Psoas muscle (tissue), 8 donors: Measurements from ENCODE around the gene CD247. TPM values are rescaled to one million over a fixed set of nuclear protein-coding genes. Genes with fewer than 3 reads are reported as not detected.

ENCODE experiments used
- ATAC-seq, 4 donors: fragments of 200-7000 bp; cut with Tn5 transposase; one replicate each; pipeline ENCODE4 v1.9.1; 2020; ENCODE audit warnings: moderate library complexity in 3 of 4, mild to moderate bottlenecking in 2 of 4
- DNase-seq, 2 donors: peaks; one replicate each; pipeline ENCODE4 v3.0.0-alpha.2; 2020
- H3K27ac ChIP-seq: fragments of 200-600 bp; one replicate; pipeline ENCODE4 v1.8.0; 2022
- H3K27me3 ChIP-seq, 3 donors: fragments of 200-600 bp in 1 of 3; one replicate each; pipeline versions ENCODE4 v1.6.1 to v1.8.0; 2013 to 2022; ENCODE audit warnings: low read length in 2 of 3, mild to moderate bottlenecking in 2 of 3, moderate library complexity in 1 of 3; ENCODE audit not compliant: insufficient read depth in 3 of 3
- H3K36me3 ChIP-seq, 2 donors: fragments of 200-600 bp in 1 of 2; one replicate each; pipeline versions ENCODE4 v1.6.1 to v1.8.0; 2013 to 2022; ENCODE audit warnings: low read depth in 1 of 2, mild to moderate bottlenecking in 1 of 2, moderate library complexity in 1 of 2; ENCODE audit not compliant: insufficient read depth in 1 of 2
- H3K4me1 ChIP-seq: fragments of 200-600 bp; one replicate; pipeline ENCODE4 v1.8.0; 2022
- H3K4me3 ChIP-seq: fragments of 200-600 bp; one replicate; pipeline ENCODE4 v1.8.0; 2022; ENCODE audit warnings: mild to moderate bottlenecking
- H3K9me3 ChIP-seq: fragments of 200-600 bp; one replicate; pipeline ENCODE4 v1.8.0; 2022
- CTCF ChIP-seq: fragments of 200-600 bp; IDR thresholded peaks from one replicate; pipeline ENCODE4 v1.8.0; 2022; ENCODE audit warnings: antibody characterized with exemption
- WGBS, 3 donors: extraction: QIAGEN DNeasy Blood & Tissue Kit; methylation state at CpG; one replicate each; pipeline versions ENCODE4 v1.1.6 to v1.1.7; 2013; 5-methylcytosine and 5-hydroxymethylcytosine counted together
- intact Hi-C, 2 donors: fragments of 100-400 bp; cut with DNase I; formaldehyde crosslinking; loops; one replicate each; pipeline versions ENCODE4 v1.11.0 to v1.14.2; 2022
- polyA plus RNA-seq, 3 donors: library from polyadenylated mRNA; stranded (reverse); fragments of 200-250 nt; gene quantifications; one replicate each; pipeline ENCODE4 v1.2.3, GENCODE V29; 2013
- total RNA-seq, 4 donors: library from RNA; stranded (reverse); fragmentation: NEBNext Ultra II Directional in 2 of 4; extraction: Animal tissue kit (Norgen Biotek cat#: 25700) in 2 of 4; gene quantifications; one replicate each; pipeline versions ENCODE4 v1.2.1 to v1.2.4, GENCODE V29; 2021 to 2023
- donor health status: healthy with polysubstance abuse.
- donor health status: DM: no; HTN: no; CAD: no; lungs with moderate emphysema.
- donor health status: Bipolar disorder and iron deficiency.
- donor health status: healthy.
- donor health status: DM: yes; HTN: yes; CAD: no.
- donor health status: DM: no; HTN: no; CAD: no.
- donor health status: DM: no; HTN: no; CAD: no.
- donor health status: DM: yes; HTN: yes; CAD: no.

Gene CD247
- total and polyA plus RNA-seq, 7 donors, result 0.18 to 1.9 (median 0.65) TPM

- H3K36me3 ChIP-seq, result no peaks in the 10 kb centered on the region
- ATAC-seq, result no peak
- H3K4me3 ChIP-seq, result no peak overlapping the region
- 79% methylated on average over 11 of the region's 11 CpGs for WGBS, 3 donors
- no peak for DNase-seq
- H3K27ac ChIP-seq, result no peak overlapping the region
- H3K27me3 ChIP-seq, result no peaks in the 10 kb centered on the region
- H3K4me1 ChIP-seq, result peaks cover 5% of the 10 kb centered on the region
- no peak for TF ChIP-seq CTCF
- intact Hi-C loops, result loop anchor here in 1 of 2 donors (5.0 kb wide), 1 partner anchor 74 kb away; no protein-coding TSS in a partner anchor
- no peaks in the 10 kb centered on the region for H3K9me3 ChIP-seq
These were observed 60.3 kb downstream of the CD247 start for GRCh38 chr1:167457936-167458584.

DNA sequence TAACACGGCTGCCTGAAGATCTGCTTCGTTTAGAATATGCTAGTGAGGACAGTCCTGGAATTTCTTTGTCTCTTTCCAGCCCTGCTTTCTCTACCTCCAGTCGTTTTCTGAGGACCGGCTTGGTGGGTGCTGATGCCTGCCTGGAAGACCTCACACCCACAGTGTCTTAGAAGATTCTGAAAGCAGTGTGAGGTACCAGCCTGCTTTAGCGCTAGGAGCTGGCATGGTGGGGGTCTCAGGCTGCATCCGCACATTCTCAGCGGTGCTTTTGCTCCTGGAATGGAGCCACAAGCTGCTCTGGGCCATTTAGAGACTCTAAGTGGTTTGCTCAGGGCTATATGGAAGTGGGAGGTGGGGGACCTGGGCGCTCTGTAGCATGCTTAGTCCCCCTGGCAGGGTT, 61.4 kb downstream of the CD247 start:
- DNase-seq, result no peak
- no peak overlapping the region for H3K4me3 ChIP-seq
- 85 to 89% (median 88%) methylated on average over 8 of the region's 8 CpGs for whole genome bisulfite sequencing, 3 donors
- no peak for ATAC-seq
- intact Hi-C loops, result loop anchor here in 1 of 2 donors (5.0 kb wide), 1 partner anchor 75 kb away; no protein-coding TSS in a partner anchor
- no peak for TF ChIP-seq CTCF
- peaks cover 5% of the 10 kb centered on the region for H3K4me1 ChIP-seq
- no peaks in the 10 kb centered on the region for H3K27me3 ChIP-seq
- no peaks in the 10 kb centered on the region for H3K9me3 ChIP-seq
- H3K27ac ChIP-seq, result no peak overlapping the region
- H3K36me3 ChIP-seq, result no peaks in the 10 kb centered on the region

GRCh38 chr1:167456524-167456923, 61.8 kb downstream of the CD247 start:
- Histone ChIP-seq H3K36me3 (no peaks in the 10 kb centered on the region), H3K27ac (peak overlapping the region; percentile 90), H3K9me3 (no peaks in the 10 kb centered on the region), H3K4me1 (peaks cover 5% of the 10 kb centered on the region), H3K27me3 (no peaks in the 10 kb centered on the region), H3K4me3 (peak overlapping the region; percentile 81)
- WGBS, 3 donors, result 89 to 91% (median 90%) methylated on average over 5 of the region's 5 CpGs
- TF ChIP-seq CTCF, result no peak
- intact Hi-C loops, result loop anchor here in 1 of 2 donors (5.0 kb wide), 1 partner anchor 76 kb away; no protein-coding TSS in a partner anchor
- ATAC-seq (no peak), DNase-seq (no peak)

- DNase-seq, result no peak
- no peaks in the 10 kb centered on the region for H3K27me3 ChIP-seq
- H3K36me3 ChIP-seq, result no peaks in the 10 kb centered on the region
- H3K4me1 ChIP-seq, result peaks cover 5% of the 10 kb centered on the region
- WGBS, 3 donors, result 1 to 5% (median 2%) methylated on average over 22 to 23 of the region's 23 CpGs
- no peak for TF ChIP-seq CTCF
- H3K27ac ChIP-seq, result peak overlapping the region; percentile 90
- H3K4me3 ChIP-seq, result peak overlapping the region; percentile 81
- intact Hi-C loops, result loop anchor here in 1 of 2 donors (5.0 kb wide), 1 partner anchor 76 kb away; no protein-coding TSS in a partner anchor
- ATAC-seq, result peak; percentile 68 to 76 (median 68)
- no peaks in the 10 kb centered on the region for H3K9me3 ChIP-seq
These were observed 62.4 kb downstream of the CD247 start for GRCh38 chr1:167455786-167456446.
